Upper lobe of left lung (tissue), 6 donors: ENCODE measurements around the gene EIF4EBP2. TPM values are rescaled to one million over a fixed set of nuclear protein-coding genes. Genes with fewer than 3 reads are reported as not detected.
A peak's percentile ranks its signal among the peaks of the same experiment; 100 is the strongest.

Experiments
- ATAC-seq, 2 donors: fragments of 200-7000 bp; cut with Tn5 transposase; one replicate each; pipeline ENCODE4 v1.9.1; 2022; ENCODE audit warnings: mild to moderate bottlenecking in 2 of 2, moderate library complexity in 2 of 2; ENCODE audit not compliant: low FRiP score in 2 of 2
- DNase-seq, 2 donors: peaks; one replicate each; pipeline ENCODE4 v3.0.0-alpha.2; 2019 to 2020
- H3K27ac ChIP-seq, 4 donors: fragments of 200-600 bp; sonication (generic); one replicate each; pipeline ENCODE4 v1.5.1; 2016 to 2019
- H3K27me3 ChIP-seq, 4 donors: fragments of 200-600 bp; sonication (generic); one replicate each; pipeline ENCODE4 v1.5.1; 2017 to 2019
- H3K36me3 ChIP-seq, 4 donors: fragments of 200-600 bp; sonication (generic); one replicate each; pipeline ENCODE4 v1.5.1; 2016 to 2019
- H3K4me1 ChIP-seq, 4 donors: fragments of 200-600 bp; sonication (generic); one replicate each; pipeline ENCODE4 v1.5.1; 2018 to 2019
- H3K4me3 ChIP-seq, 4 donors: fragments of 200-600 bp; sonication (generic); one replicate each; pipeline ENCODE4 v1.5.1; 2017 to 2019; ENCODE audit warnings: mild to moderate bottlenecking in 2 of 4, moderate library complexity in 1 of 4
- H3K9me3 ChIP-seq, 4 donors: fragments of 200-600 bp; sonication (generic); one replicate each; pipeline ENCODE4 v1.5.1; 2018 to 2019
- EP300 ChIP-seq, 4 donors: sonication (generic); formaldehyde crosslinking; IDR thresholded peaks; one replicate each; pipeline ENCODE4 v1.5.1; 2017; ENCODE audit warnings: antibody characterized with exemption in 4 of 4, control low read depth in 2 of 4
- POLR2A ChIP-seq, 4 donors: fragments of 450-650 bp; IDR thresholded peaks; one replicate each; pipeline ENCODE4 v1.5.1; 2016 to 2017; ENCODE audit warnings: antibody characterized with exemption in 4 of 4, mild to moderate bottlenecking in 2 of 4
- POLR2AphosphoS5 ChIP-seq, 2 donors: sonication (generic); formaldehyde crosslinking; IDR thresholded peaks; one replicate each; pipeline ENCODE4 v1.5.1; 2017; ENCODE audit warnings: antibody characterized with exemption in 2 of 2
- WGBS, 2 donors: methylation state at CpG; one replicate each; pipeline ENCODE4 v1.1.5; 2017 to 2018; 5-methylcytosine and 5-hydroxymethylcytosine counted together
- total RNA-seq, 6 donors: library from RNA; depleted of rRNA in 4 of 6; stranded (reverse); fragments of >200 nt in 4 of 6; gene quantifications; one replicate each; pipeline versions ENCODE4 v1.1.0 to v1.2.1, GENCODE V29; 2016 to 2021
- TF ChIP-seq, protein P1 (sequence below), 6 experiments: fragments of 450-650 bp in 4 of 6; fragments of 200-600 bp in 2 of 6; sonication (generic) in 2 of 6; IDR thresholded peaks; one replicate each; pipeline ENCODE4 v1.5.1; 2016 to 2019; ENCODE audit warnings: antibody characterized with exemption in 6 of 6
- donor health status: DM: no; HTN: no; CAD: no; lungs with moderate emphysema.
- donor health status: DM: no; HTN: yes; CAD: no; lungs with severe emphysema.

Gene EIF4EBP2
- total RNA-seq, 6 donors from 2014 or later: 36.3 to 85.1 (median 58.9) TPM

DNA sequence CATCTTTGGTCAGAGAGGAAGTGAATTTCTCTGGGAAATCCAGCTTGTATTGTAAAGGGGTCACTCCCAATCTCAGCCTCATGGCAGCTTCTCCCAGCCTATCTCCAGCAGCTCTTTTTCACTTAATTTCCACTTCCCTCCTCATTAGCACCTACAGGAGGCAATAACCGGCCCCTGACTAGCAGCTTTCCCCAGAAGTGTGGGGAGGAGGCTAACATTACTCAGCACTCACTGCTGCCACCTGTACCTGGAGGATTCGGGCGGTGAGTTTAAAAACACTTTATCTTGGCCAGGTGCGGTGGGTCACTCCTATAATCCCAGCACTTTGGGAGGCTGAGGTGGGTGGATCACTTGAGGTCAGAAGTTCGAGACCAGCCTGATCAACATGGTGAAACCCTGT is 33.8 kb downstream of the EIF4EBP2 start:
- H3K4me1 ChIP-seq: peaks cover 16 to 29% (median 20%) of the 10 kb centered on the region in 4 donors
- no peak overlapping the region for H3K27ac ChIP-seq
- no peaks in the 10 kb centered on the region for H3K36me3 ChIP-seq
- H3K4me3 ChIP-seq: no peak overlapping the region
- H3K9me3 ChIP-seq: no peaks in the 10 kb centered on the region
- DNase-seq (no peak), ATAC-seq (no peak)
- TF ChIP-seq POLR2A (IDR thresholded peaks at IDR 0.05): no peak
- TF ChIP-seq, protein P1, sequence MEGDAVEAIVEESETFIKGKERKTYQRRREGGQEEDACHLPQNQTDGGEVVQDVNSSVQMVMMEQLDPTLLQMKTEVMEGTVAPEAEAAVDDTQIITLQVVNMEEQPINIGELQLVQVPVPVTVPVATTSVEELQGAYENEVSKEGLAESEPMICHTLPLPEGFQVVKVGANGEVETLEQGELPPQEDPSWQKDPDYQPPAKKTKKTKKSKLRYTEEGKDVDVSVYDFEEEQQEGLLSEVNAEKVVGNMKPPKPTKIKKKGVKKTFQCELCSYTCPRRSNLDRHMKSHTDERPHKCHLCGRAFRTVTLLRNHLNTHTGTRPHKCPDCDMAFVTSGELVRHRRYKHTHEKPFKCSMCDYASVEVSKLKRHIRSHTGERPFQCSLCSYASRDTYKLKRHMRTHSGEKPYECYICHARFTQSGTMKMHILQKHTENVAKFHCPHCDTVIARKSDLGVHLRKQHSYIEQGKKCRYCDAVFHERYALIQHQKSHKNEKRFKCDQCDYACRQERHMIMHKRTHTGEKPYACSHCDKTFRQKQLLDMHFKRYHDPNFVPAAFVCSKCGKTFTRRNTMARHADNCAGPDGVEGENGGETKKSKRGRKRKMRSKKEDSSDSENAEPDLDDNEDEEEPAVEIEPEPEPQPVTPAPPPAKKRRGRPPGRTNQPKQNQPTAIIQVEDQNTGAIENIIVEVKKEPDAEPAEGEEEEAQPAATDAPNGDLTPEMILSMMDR (IDR thresholded peaks at IDR 0.05): no peak
- TF ChIP-seq POLR2AphosphoS5 (IDR thresholded peaks at IDR 0.05): no peak
- TF ChIP-seq EP300 (IDR thresholded peaks at IDR 0.05): no peak
- H3K27me3 ChIP-seq: peaks cover 0 to 25% (median 12%) of the 10 kb centered on the region in 4 donors
- WGBS, 2 donors: 66 to 74% methylated on average over 4 to 5 of the region's 5 CpGs

- H3K36me3 ChIP-seq: no peaks in the 10 kb centered on the region
- WGBS, 2 donors: 7 to 8% methylated on average over 35 to 49 of the region's 69 CpGs
- ATAC-seq (peak in 1 of 2 donors; percentile 31), DNase-seq (peak in 1 of 2 donors; percentile 79)
- peak overlapping the region in 3 of 4 donors; percentile 7 to 38 (median 20) for H3K4me3 ChIP-seq
- TF ChIP-seq, protein P1 (IDR thresholded peaks at IDR 0.05): no peak
- TF ChIP-seq POLR2A (IDR thresholded peaks at IDR 0.05): no peak
- TF ChIP-seq EP300 (IDR thresholded peaks at IDR 0.05): no peak
- no peak for TF ChIP-seq POLR2AphosphoS5 (IDR thresholded peaks at IDR 0.05)
- peaks cover 14 to 27% (median 15%) of the 10 kb centered on the region in 4 donors for H3K4me1 ChIP-seq
- H3K27ac ChIP-seq: no peak overlapping the region
- H3K9me3 ChIP-seq: no peaks in the 10 kb centered on the region
- peaks cover 0 to 25% (median 12%) of the 10 kb centered on the region in 4 donors for H3K27me3 ChIP-seq
Measured at GRCh38 chr10:70440296-70441160, 36.6 kb downstream of the EIF4EBP2 start.

DNA sequence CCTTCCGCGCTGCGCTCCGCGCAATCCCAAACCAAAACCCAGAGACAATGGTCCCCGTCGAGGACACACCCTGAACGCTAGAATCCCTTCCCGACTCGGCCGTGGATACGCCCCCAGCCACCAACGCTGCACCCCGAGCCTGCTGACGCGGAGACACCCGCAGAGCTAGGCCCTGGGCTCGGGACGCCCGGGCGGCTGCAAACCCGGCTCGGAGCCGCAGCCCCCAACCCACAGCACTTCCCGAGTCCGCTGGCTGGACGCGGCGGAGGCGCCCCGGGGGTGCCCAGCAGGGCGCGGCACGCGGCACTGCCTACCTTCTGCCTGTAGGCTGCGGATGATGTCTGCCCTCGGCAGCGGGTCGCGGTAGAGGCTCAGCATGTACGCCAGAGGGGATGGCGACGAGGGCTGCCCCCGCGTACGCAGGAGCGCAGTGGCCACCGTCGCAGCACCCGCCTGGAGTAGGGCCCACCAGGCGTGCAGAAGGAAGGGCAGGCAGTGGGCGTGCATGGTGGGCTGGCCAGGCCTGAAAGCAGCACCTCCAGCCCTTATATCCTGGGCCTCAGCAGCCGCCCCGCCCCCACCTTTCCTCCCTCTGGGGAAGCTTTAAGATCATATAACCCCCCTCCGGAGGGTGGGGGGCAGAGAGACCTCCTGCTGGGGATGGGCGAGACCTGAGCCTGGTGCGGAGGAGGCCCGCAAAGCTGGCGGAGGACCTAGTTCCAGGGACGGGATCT is 37.4 kb downstream of the EIF4EBP2 start, which contains the start of gene NODAL:
Gene NODAL (minus strand): TSS at position 521 of the 734 bp plus-strand sequence. CDS start 14 bp downstream, at position 507.
- Histone ChIP-seq H3K4me3 (peak within 1 kb of the TSS in 3 of 4 donors; percentile 7 to 38 (median 20)), H3K27ac (no peak within 1 kb of the TSS), H3K9me3 (no peaks in the 10 kb centered on the region), H3K36me3 (no peaks in the 10 kb centered on the region), H3K27me3 (peaks cover 0 to 25% (median 12%) of the 10 kb centered on the region in 4 donors), H3K4me1 (peaks cover 14 to 27% (median 15%) of the 10 kb centered on the region in 4 donors)
- peak in 1 of 2 donors; percentile 85 for DNase-seq
- 28 to 30% methylated on average over 12 to 37 of the region's 60 CpGs for WGBS, 2 donors
- peak in 1 of 2 donors; percentile 6 for ATAC-seq
- no peak for TF ChIP-seq EP300 (IDR thresholded peaks at IDR 0.05)
- TF ChIP-seq, protein P1 (IDR thresholded peaks at IDR 0.05): peak in 1 of 6 experiments; percentile 12

DNA sequence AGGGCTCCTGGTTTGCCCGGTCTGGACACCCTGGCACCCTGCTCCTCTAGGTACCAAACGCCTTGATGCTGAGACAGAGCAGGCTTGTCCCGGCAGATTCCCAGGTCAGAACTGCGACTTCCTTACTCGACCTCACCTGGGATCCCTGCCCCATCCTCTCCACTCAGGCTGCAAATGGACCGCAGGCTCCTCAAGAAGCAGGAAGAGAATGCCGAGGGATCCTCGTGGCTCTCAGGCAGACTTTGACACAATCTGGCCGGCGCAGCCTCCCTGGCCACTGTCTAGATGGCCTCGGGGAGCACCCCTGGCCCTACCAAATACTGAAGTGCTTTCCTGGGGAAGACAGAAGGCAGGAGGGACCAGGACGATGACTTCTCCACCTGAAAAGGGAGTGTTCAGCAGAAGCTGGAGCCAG is 38.0 kb downstream of the EIF4EBP2 start:
- DNase-seq: no peak
- H3K27me3 ChIP-seq: peaks cover 0 to 25% (median 12%) of the 10 kb centered on the region in 4 donors
- WGBS, 2 donors: 47% methylated on average over 12 of the region's 12 CpGs; no CpG with 5 or more reads in 1 of the 2 donors
- no peak overlapping the region for H3K27ac ChIP-seq
- no peak for TF ChIP-seq POLR2AphosphoS5 (IDR thresholded peaks at IDR 0.05)
- no peak for TF ChIP-seq EP300 (IDR thresholded peaks at IDR 0.05)
- TF ChIP-seq POLR2A (IDR thresholded peaks at IDR 0.05): no peak
- TF ChIP-seq, protein P1 (IDR thresholded peaks at IDR 0.05): no peak
- ATAC-seq: no peak
- no peaks in the 10 kb centered on the region for H3K9me3 ChIP-seq
- no peaks in the 10 kb centered on the region for H3K36me3 ChIP-seq
- H3K4me1 ChIP-seq: peaks cover 14 to 27% (median 15%) of the 10 kb centered on the region in 4 donors
- H3K4me3 ChIP-seq: no peak overlapping the region
